ENCODE data around the gene IRX4.
A peak's percentile ranks its signal among the peaks of the same experiment; 100 is the strongest.
"Not testable (repeated sequence)": the region's sequence is repeated elsewhere in the genome, so short reads cannot be mapped to it uniquely, and the experiment has no call there.

Gene IRX4

GRCh38 chr5:1871441-1871840, 11.3 kb downstream of the IRX4 start:
- Histone ChIP-seq H3K4me3 (ENCODE audit: low read depth, low read length) (no peak overlapping the region), H3K9me3 (ENCODE audit: severe bottlenecking) (peaks cover 8% of the 10 kb centered on the region), H3K27me3 (ENCODE audit: insufficient read depth, low read depth, severe bottlenecking) (peaks cover 83% of the 10 kb centered on the region), H3K36me3 (no peaks in the 10 kb centered on the region), H3K27ac (no peak overlapping the region)
- DNase-seq = no peak
- TF ChIP-seq CTCF (IDR thresholded peaks at IDR 0.05; ENCODE audit: low read depth, low read length) = no peak

- peaks cover 83% of the 10 kb centered on the region for H3K27me3 ChIP-seq (ENCODE audit: insufficient read depth, low read depth, severe bottlenecking)
- H3K9me3 ChIP-seq (ENCODE audit: severe bottlenecking); H3K27ac ChIP-seq; H3K36me3 ChIP-seq; DNase-seq; H3K4me3 ChIP-seq (ENCODE audit: low read depth, low read length): not testable (repeated sequence)
Measured at GRCh38 chr5:1870435-1871272, 12.1 kb downstream of the IRX4 start.

- Histone ChIP-seq H3K9me3 (ENCODE audit: severe bottlenecking) (no peaks in the 10 kb centered on the region), H3K36me3 (no peaks in the 10 kb centered on the region), H3K27me3 (ENCODE audit: insufficient read depth, low read depth, severe bottlenecking) (peaks cover 83% of the 10 kb centered on the region), H3K4me3 (ENCODE audit: low read depth, low read length) (no peak overlapping the region), H3K27ac (no peak overlapping the region)
- TF ChIP-seq CTCF (IDR thresholded peaks at IDR 0.05; ENCODE audit: low read depth, low read length) = no peak
- DNase-seq = no peak
Measured at GRCh38 chr5:1868886-1869475, 13.7 kb downstream of the IRX4 start.

- H3K4me3 ChIP-seq (ENCODE audit: low read depth, low read length) = no peak overlapping the region
- no peak for TF ChIP-seq CTCF (IDR thresholded peaks at IDR 0.05; ENCODE audit: low read depth, low read length)
- no peak for DNase-seq
- H3K27ac ChIP-seq = no peak overlapping the region
- no peaks in the 10 kb centered on the region for H3K36me3 ChIP-seq
- peaks cover 84% of the 10 kb centered on the region for H3K27me3 ChIP-seq (ENCODE audit: insufficient read depth, low read depth, severe bottlenecking)
- H3K9me3 ChIP-seq (ENCODE audit: severe bottlenecking) = no peaks in the 10 kb centered on the region
Measured at GRCh38 chr5:1867815-1868143, 14.9 kb downstream of the IRX4 start.

- H3K27me3 ChIP-seq (ENCODE audit: insufficient read depth, low read depth, severe bottlenecking) = peaks cover 84% of the 10 kb centered on the region
- no peak for TF ChIP-seq CTCF (IDR thresholded peaks at IDR 0.05; ENCODE audit: low read depth, low read length)
Measured at GRCh38 chr5:1867114-1867814, 15.5 kb downstream of the IRX4 start.

GRCh38 chr5:1865948-1866347, 16.8 kb downstream of the IRX4 start:
- H3K27ac ChIP-seq = no peak overlapping the region
- H3K27me3 ChIP-seq (ENCODE audit: insufficient read depth, low read depth, severe bottlenecking) = peaks cover 87% of the 10 kb centered on the region
- no peaks in the 10 kb centered on the region for H3K36me3 ChIP-seq
- H3K4me3 ChIP-seq (ENCODE audit: low read depth, low read length) = no peak overlapping the region
- H3K9me3 ChIP-seq (ENCODE audit: severe bottlenecking) = no peaks in the 10 kb centered on the region
- no peak for TF ChIP-seq CTCF (IDR thresholded peaks at IDR 0.05; ENCODE audit: low read depth, low read length)
- no peak for DNase-seq

More at GRCh38 chr5:1867114-1867814, 15.5 kb downstream of the IRX4 start:
- Histone ChIP-seq H3K9me3 (ENCODE audit: severe bottlenecking) (no peaks in the 10 kb centered on the region), H3K36me3 (no peaks in the 10 kb centered on the region), H3K4me3 (ENCODE audit: low read depth, low read length) (no peak overlapping the region), H3K27ac (no peak overlapping the region)
- DNase-seq = peak; percentile 52
